ENCODE results near the gene KCTD6.

The KCTD6 gene

GRCh38 chr3:58491506-58492402 lies at the start of gene KCTD6:
Gene KCTD6, plus strand, starts transcription at chr3:58492096. Its CDS starts 6,660 bp downstream, at chr3:58498756.
- peak; percentile 21 to 92 (median 77) for DNase-seq

- DNase-seq = no peak
These were observed 39.7 kb upstream of the KCTD6 start for GRCh38 chr3:58452176-58452575.

- no peak for DNase-seq
These were observed 32.7 kb upstream of the KCTD6 start for GRCh38 chr3:58459160-58459559.

- no peak for DNase-seq
These were observed 29.1 kb upstream of the KCTD6 start for GRCh38 chr3:58462829-58463180.

- peak in 10 of 14 donors; percentile 4 to 50 (median 36) for DNase-seq
These were observed 28.5 kb upstream of the KCTD6 start for GRCh38 chr3:58463181-58463941.

GRCh38 chr3:58463942-58464271 lies 28.0 kb upstream of the KCTD6 start:
- no peak for DNase-seq

GRCh38 chr3:58464866-58465265 lies 27.0 kb upstream of the KCTD6 start:
- DNase-seq = no peak

- DNase-seq = no peak
These were observed 24.9 kb upstream of the KCTD6 start for GRCh38 chr3:58466899-58467563.

GRCh38 chr3:58469096-58469495 lies 22.8 kb upstream of the KCTD6 start:
- DNase-seq = no peak

GRCh38 chr3:58470363-58471024 lies 21.4 kb upstream of the KCTD6 start:
- DNase-seq = no peak

- no peak for DNase-seq
These were observed 20.6 kb upstream of the KCTD6 start for GRCh38 chr3:58471025-58471887.

GRCh38 chr3:58473275-58473674 lies 18.6 kb upstream of the KCTD6 start:
- no peak for DNase-seq

GRCh38 chr3:58474348-58474911 lies 17.5 kb upstream of the KCTD6 start:
- DNase-seq = no peak

- no peak for DNase-seq
These were observed 16.8 kb upstream of the KCTD6 start for GRCh38 chr3:58474967-58475578.

- DNase-seq = no peak
These were observed 13.1 kb upstream of the KCTD6 start for GRCh38 chr3:58478781-58479180.

- DNase-seq = no peak
These were observed 11.6 kb upstream of the KCTD6 start for GRCh38 chr3:58480309-58480708.

GRCh38 chr3:58482917-58483636 lies 8.8 kb upstream of the KCTD6 start:
- no peak for DNase-seq

- DNase-seq = no peak
These were observed 7.7 kb upstream of the KCTD6 start for GRCh38 chr3:58484045-58484721.

GRCh38 chr3:58484722-58485069 lies 7.2 kb upstream of the KCTD6 start:
- DNase-seq = no peak

Measured in C1 segment of cervical spinal cord (tissue), 14 donors.